Kidney epithelial cell (primary cell): ENCODE measurements around the gene ORC6. TPM values are rescaled to one million over a fixed set of nuclear protein-coding genes. Genes with fewer than 3 reads are reported as not detected.

Experiments used
- DNase-seq: peaks from one replicate; pipeline ENCODE4 v3.0.0-alpha.2; 2010; ENCODE audit warnings: low read depth
- H3K27me3 ChIP-seq: 2 replicates; pipeline ENCODE4 v1.6.0; 2011; ENCODE audit warnings: low read length; ENCODE audit not compliant: control insufficient read depth, insufficient read depth
- H3K36me3 ChIP-seq: 2 replicates; pipeline ENCODE4 v1.5.1; 2011; ENCODE audit warnings: low read length; ENCODE audit not compliant: control insufficient read depth, insufficient read depth
- H3K4me3 ChIP-seq: 2 replicates; pipeline ENCODE4 v1.5.1; 2011; ENCODE audit warnings: low read depth, mild to moderate bottlenecking, control low read depth, low read length
- CTCF ChIP-seq: IDR thresholded peaks from 2 replicates; pipeline ENCODE4 v1.5.1; 2011; ENCODE audit warnings: mild to moderate bottlenecking, moderate library complexity, low read length, control low read depth, inconsistent platforms; ENCODE audit not compliant: insufficient read depth, poor library complexity, severe bottlenecking
- total RNA-seq: library from RNA; depleted of rRNA; stranded (reverse); fragments of >200 nt; gene quantifications from 2 replicates; pipeline ENCODE4 v1.2.3, GENCODE V29; 2015

ORC6 gene
- total RNA-seq, 1 donor from 2014 or later: 7.5 TPM

GRCh38 chr16:46709469-46710005 is 20.1 kb downstream of the ORC6 start:
- no peak for TF ChIP-seq CTCF
- Histone ChIP-seq H3K27me3 (no peaks in the 10 kb centered on the region), H3K36me3 (no peaks in the 10 kb centered on the region), H3K4me3 (no peak overlapping the region)
- DNase-seq: no peak

GRCh38 chr16:46711106-46712058 is 21.9 kb downstream of the ORC6 start:
- H3K36me3 ChIP-seq: no peaks in the 10 kb centered on the region
- no peak for DNase-seq
- H3K4me3 ChIP-seq: no peak overlapping the region
- TF ChIP-seq CTCF: no peak
- H3K27me3 ChIP-seq: no peaks in the 10 kb centered on the region

GRCh38 chr16:46712911-46713310 is 23.5 kb downstream of the ORC6 start:
- TF ChIP-seq CTCF: no peak
- no peak overlapping the region for H3K4me3 ChIP-seq
- DNase-seq: no peak
- no peaks in the 10 kb centered on the region for H3K36me3 ChIP-seq
- H3K27me3 ChIP-seq: no peaks in the 10 kb centered on the region

- no peak for DNase-seq
- Histone ChIP-seq H3K36me3 (no peaks in the 10 kb centered on the region), H3K4me3 (no peak overlapping the region), H3K27me3 (no peaks in the 10 kb centered on the region)
- no peak for TF ChIP-seq CTCF
Measured at GRCh38 chr16:46713634-46714033, 24.2 kb downstream of the ORC6 start.

GRCh38 chr16:46714797-46715591 is 25.5 kb downstream of the ORC6 start:
- Histone ChIP-seq H3K4me3 (no peak overlapping the region), H3K27me3 (no peaks in the 10 kb centered on the region), H3K36me3 (no peaks in the 10 kb centered on the region)
- TF ChIP-seq CTCF: no peak
- DNase-seq: no peak
